ENCODE results near the gene SLF1. TPM values are rescaled to one million over a fixed set of nuclear protein-coding genes. Genes with fewer than 3 reads are reported as not detected.
A peak's percentile ranks its signal among the peaks of the same experiment; 100 is the strongest.
"Not testable (repeated sequence)": the region's sequence is repeated elsewhere in the genome, so short reads cannot be mapped to it uniquely, and the experiment has no call there.

The SLF1 gene
- total RNA-seq = 46.0 TPM

- DNase-seq = peak; percentile 82
Observed at GRCh38 chr5:94618493-94619328, at the start of gene SLF1, which contains the start of gene KIAA0825. Gene SLF1, plus strand, starts transcription at chr5:94618669. Its CDS starts 10,142 bp downstream, at chr5:94628811. Gene KIAA0825, minus strand, starts transcription at chr5:94618604. Its CDS starts 81,478 bp downstream, at chr5:94537126.

- no peak for DNase-seq
Observed at GRCh38 chr5:94571415-94571814, 47.1 kb upstream of the SLF1 start.

GRCh38 chr5:94573349-94573748 lies 45.1 kb upstream of the SLF1 start:
- not testable (repeated sequence) for DNase-seq

- no peak for DNase-seq
Observed at GRCh38 chr5:94575196-94575595, 43.3 kb upstream of the SLF1 start.

- DNase-seq = no peak
Observed at GRCh38 chr5:94577466-94578245, 40.8 kb upstream of the SLF1 start.

GRCh38 chr5:94595281-94595840 lies 23.1 kb upstream of the SLF1 start:
- DNase-seq = no peak

GRCh38 chr5:94613583-94613982 lies 4.9 kb upstream of the SLF1 start:
- DNase-seq = no peak

- no peak for DNase-seq
Observed at GRCh38 chr5:94614156-94614805, 4.2 kb upstream of the SLF1 start.

- DNase-seq = no peak
Observed at GRCh38 chr5:94615862-94616261, 2.6 kb upstream of the SLF1 start.

GRCh38 chr5:94618029-94618492 lies 408 bp upstream of the SLF1 start:
- DNase-seq = peak; percentile 65

GRCh38 chr5:94620256-94620655 lies 1.8 kb downstream of the SLF1 start:
- DNase-seq = no peak

- no peak for DNase-seq
Observed at GRCh38 chr5:94621763-94622162, 3.3 kb downstream of the SLF1 start.

- DNase-seq = no peak
Observed at GRCh38 chr5:94623011-94623410, 4.5 kb downstream of the SLF1 start.

GRCh38 chr5:94623877-94624276 lies 5.4 kb downstream of the SLF1 start:
- DNase-seq = no peak

- DNase-seq = no peak
Observed at GRCh38 chr5:94627191-94627590, 8.7 kb downstream of the SLF1 start.

GRCh38 chr5:94632024-94632423 lies 13.6 kb downstream of the SLF1 start:
- no peak for DNase-seq

GRCh38 chr5:94640176-94640575 lies 21.7 kb downstream of the SLF1 start:
- no peak for DNase-seq

- no peak for DNase-seq
Observed at GRCh38 chr5:94645053-94645452, 26.6 kb downstream of the SLF1 start.

- no peak for DNase-seq
Observed at GRCh38 chr5:94646758-94647157, 28.3 kb downstream of the SLF1 start.

- no peak for DNase-seq
Observed at GRCh38 chr5:94649874-94650273, 31.4 kb downstream of the SLF1 start.

GRCh38 chr5:94658272-94658671 lies 39.8 kb downstream of the SLF1 start:
- DNase-seq = no peak

GRCh38 chr5:94660506-94660905 lies 42.0 kb downstream of the SLF1 start:
- DNase-seq = no peak

All from occipital lobe (tissue), 2 donors.